ENCODE results near the gene NOG.

DNA sequence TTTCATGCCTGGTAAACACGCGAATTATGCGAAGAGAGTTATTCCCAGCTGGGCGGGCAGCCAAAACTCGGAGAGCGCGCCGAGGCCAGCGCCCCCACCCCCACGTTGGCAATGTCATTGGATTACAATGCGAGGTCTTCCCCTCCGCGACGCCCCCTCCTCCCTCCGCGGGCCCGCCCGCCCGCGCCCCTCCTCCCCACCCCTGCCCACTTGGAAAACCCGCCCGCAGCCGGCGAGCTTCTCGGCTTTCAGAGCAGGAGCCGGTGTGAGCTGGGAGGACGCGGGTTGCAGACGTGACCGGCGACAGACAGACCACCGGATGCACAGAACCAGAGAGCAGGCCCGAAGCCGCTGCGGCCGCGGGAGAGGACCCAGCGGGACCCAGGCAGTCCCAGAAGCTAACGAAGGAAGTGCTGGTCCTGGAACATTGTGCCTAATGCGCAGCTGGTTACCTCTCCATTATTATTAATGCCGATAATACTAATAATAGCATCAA lies 4.0 kb downstream of the NOG start:
- TF ChIP-seq, protein P1, sequence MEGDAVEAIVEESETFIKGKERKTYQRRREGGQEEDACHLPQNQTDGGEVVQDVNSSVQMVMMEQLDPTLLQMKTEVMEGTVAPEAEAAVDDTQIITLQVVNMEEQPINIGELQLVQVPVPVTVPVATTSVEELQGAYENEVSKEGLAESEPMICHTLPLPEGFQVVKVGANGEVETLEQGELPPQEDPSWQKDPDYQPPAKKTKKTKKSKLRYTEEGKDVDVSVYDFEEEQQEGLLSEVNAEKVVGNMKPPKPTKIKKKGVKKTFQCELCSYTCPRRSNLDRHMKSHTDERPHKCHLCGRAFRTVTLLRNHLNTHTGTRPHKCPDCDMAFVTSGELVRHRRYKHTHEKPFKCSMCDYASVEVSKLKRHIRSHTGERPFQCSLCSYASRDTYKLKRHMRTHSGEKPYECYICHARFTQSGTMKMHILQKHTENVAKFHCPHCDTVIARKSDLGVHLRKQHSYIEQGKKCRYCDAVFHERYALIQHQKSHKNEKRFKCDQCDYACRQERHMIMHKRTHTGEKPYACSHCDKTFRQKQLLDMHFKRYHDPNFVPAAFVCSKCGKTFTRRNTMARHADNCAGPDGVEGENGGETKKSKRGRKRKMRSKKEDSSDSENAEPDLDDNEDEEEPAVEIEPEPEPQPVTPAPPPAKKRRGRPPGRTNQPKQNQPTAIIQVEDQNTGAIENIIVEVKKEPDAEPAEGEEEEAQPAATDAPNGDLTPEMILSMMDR (IDR thresholded peaks at IDR 0.05; ENCODE audit: low read depth, low read length, poor library complexity, severe bottlenecking): no peak
- TF ChIP-seq EZH2phosphoT487 (IDR thresholded peaks at IDR 0.05; ENCODE audit: borderline replicate concordance, low read length): no peak
